ENCODE measurements around the gene HCK.

HCK gene

DNA sequence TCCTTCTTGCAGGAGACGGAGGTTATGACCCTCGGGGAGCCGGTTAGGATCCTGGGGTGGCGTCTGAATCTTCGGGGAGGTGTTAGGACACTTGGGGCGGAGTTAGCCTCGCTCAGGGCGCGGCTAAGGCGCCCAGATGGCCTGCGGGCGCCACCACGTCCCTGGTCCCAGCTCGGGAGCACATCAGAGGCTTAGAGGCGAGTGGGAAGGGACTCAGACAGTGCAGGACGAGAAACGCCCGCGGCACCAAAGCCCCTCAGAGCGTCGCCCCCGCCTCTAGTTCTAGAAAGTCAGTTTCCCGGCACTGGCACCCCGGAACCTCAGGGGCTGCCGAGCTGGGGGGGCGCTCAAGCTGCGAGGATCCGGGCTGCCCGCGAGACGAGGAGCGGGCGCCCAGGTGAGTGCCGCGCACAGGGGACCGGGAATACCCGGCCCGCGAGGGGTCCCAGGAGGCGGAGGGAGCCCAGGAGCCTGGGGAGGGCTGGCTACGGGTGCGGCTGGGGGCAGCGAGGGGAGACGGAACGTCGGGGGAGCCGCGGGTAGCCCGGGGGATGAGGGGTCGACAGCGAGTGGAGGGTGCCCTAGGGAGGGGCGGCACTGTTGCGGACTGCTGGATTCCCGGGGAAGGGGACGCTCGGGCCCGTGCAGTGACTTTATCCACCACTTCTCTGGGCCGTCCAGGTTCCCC is at the start of gene HCK:
HCK (plus strand) TSS at position 153 of the 688 bp plus-strand sequence.
- Histone ChIP-seq H3K9ac (ENCODE audit: insufficient read length, low read depth) (peak within 1 kb of the TSS; percentile 70), H3K27me3 (ENCODE audit: insufficient read depth, insufficient read length) (peaks cover 12% of the 10 kb centered on the region), H3K4me3 (ENCODE audit: insufficient read length, low read depth) (peak within 1 kb of the TSS; percentile 55), H3K9me3 (ENCODE audit: insufficient read depth, low read length) (no peaks in the 10 kb centered on the region), H3K4me1 (ENCODE audit: insufficient read depth, insufficient read length) (peaks cover 3% of the 10 kb centered on the region), H3K36me3 (ENCODE audit: insufficient read depth, insufficient read length, low read length) (no peaks in the 10 kb centered on the region)
- TF ChIP-seq ZNF274 (IDR thresholded peaks at IDR 0.05; ENCODE audit: low read depth, low read length) (no peak), SUZ12 (IDR thresholded peaks at IDR 0.05; ENCODE audit: extremely low read depth, insufficient read depth, insufficient read length) (no peak), YY1 (IDR thresholded peaks at IDR 0.05; ENCODE audit: insufficient read depth, insufficient read length) (no peak)
- no peak for DNase-seq (ENCODE audit: low read depth, low spot score)

DNA sequence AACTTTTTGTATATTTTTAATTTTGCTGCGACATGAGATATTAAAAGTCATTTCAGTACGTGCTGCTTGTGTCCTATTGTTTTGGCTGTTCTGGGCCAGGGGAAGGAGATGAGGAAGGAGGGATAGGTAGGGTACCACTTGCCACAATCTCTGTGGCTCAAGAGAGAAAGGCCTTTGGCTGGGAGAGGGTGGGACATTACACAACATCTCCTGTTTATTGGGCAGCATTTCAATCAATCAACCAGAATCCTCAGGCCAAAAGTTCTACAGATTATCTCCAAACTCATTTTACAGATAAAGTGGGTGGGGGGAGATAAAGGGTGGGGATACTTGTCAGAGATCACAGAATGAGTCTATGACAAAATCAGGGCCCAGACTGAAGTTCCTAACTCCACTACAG is 48.7 kb upstream of the HCK start:
- H3K4me1 ChIP-seq (ENCODE audit: insufficient read depth, insufficient read length), result peaks cover 4% of the 10 kb centered on the region
- TF ChIP-seq SUZ12 (IDR thresholded peaks at IDR 0.05; ENCODE audit: extremely low read depth, insufficient read depth, insufficient read length), result no peak
- TF ChIP-seq YY1 (IDR thresholded peaks at IDR 0.05; ENCODE audit: insufficient read depth, insufficient read length), result no peak
- TF ChIP-seq ZNF274 (IDR thresholded peaks at IDR 0.05; ENCODE audit: low read depth, low read length), result no peak
- H3K4me3 ChIP-seq (ENCODE audit: insufficient read length, low read depth), result no peak overlapping the region
- H3K36me3 ChIP-seq (ENCODE audit: insufficient read depth, insufficient read length, low read length), result no peaks in the 10 kb centered on the region
- no peaks in the 10 kb centered on the region for H3K27me3 ChIP-seq (ENCODE audit: insufficient read depth, insufficient read length)
- H3K9ac ChIP-seq (ENCODE audit: insufficient read length, low read depth), result no peak overlapping the region
- H3K9me3 ChIP-seq (ENCODE audit: insufficient read depth, low read length), result no peaks in the 10 kb centered on the region
- no peak for DNase-seq (ENCODE audit: low read depth, low spot score)

DNA sequence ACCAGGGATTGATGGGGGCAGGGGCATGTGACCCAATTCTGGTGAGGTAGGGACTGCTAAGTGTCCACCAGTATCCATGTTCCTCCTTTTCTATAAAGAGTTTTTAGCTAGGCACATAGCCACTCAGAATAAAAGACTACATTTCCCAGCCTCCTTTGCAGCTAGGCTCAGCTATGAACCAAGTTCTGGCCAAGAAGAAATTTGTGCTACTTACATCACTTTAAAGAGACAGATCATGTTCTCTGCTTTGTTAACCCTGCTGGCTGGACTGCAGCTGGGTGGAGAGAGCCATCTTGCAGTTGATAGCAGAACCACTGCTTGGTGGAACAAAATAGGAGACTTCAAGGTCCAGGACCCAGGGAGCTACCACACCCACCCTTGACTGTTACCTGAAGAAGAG is 47.1 kb upstream of the HCK start:
- H3K4me3 ChIP-seq (ENCODE audit: insufficient read length, low read depth), result no peak overlapping the region
- no peaks in the 10 kb centered on the region for H3K9me3 ChIP-seq (ENCODE audit: insufficient read depth, low read length)
- TF ChIP-seq SUZ12 (IDR thresholded peaks at IDR 0.05; ENCODE audit: extremely low read depth, insufficient read depth, insufficient read length) (no peak), ZNF274 (IDR thresholded peaks at IDR 0.05; ENCODE audit: low read depth, low read length) (no peak), YY1 (IDR thresholded peaks at IDR 0.05; ENCODE audit: insufficient read depth, insufficient read length) (no peak)
- H3K27me3 ChIP-seq (ENCODE audit: insufficient read depth, insufficient read length), result no peaks in the 10 kb centered on the region
- peaks cover 2% of the 10 kb centered on the region for H3K4me1 ChIP-seq (ENCODE audit: insufficient read depth, insufficient read length)
- DNase-seq (ENCODE audit: low read depth, low spot score), result no peak
- no peak overlapping the region for H3K9ac ChIP-seq (ENCODE audit: insufficient read length, low read depth)
- no peaks in the 10 kb centered on the region for H3K36me3 ChIP-seq (ENCODE audit: insufficient read depth, insufficient read length, low read length)

DNA sequence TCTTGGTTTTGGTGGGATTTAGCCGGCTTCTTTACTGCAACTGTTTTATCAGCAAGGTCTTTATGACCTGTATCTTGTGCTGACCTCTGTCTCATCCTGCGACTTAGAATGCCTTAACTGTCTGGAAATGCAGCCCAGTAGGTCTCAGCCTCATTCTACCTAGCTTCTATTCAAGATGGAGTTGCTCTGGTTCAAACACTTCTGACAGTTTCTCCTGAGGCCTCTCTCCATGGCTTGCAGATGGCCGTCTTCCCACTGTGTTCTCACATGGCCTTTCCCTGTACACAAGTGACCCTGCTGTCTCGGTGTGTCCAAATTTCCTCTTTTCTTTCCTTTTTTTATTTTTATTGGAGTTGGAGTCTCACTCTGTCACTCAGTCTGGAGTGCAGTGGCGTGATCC is 46.0 kb upstream of the HCK start:
- H3K9me3 ChIP-seq (ENCODE audit: insufficient read depth, low read length), result no peaks in the 10 kb centered on the region
- no peak for TF ChIP-seq ZNF274 (IDR thresholded peaks at IDR 0.05; ENCODE audit: low read depth, low read length)
- no peak for TF ChIP-seq YY1 (IDR thresholded peaks at IDR 0.05; ENCODE audit: insufficient read depth, insufficient read length)
- no peak for TF ChIP-seq SUZ12 (IDR thresholded peaks at IDR 0.05; ENCODE audit: extremely low read depth, insufficient read depth, insufficient read length)
- peaks cover 6% of the 10 kb centered on the region for H3K4me1 ChIP-seq (ENCODE audit: insufficient read depth, insufficient read length)
- DNase-seq (ENCODE audit: low read depth, low spot score), result no peak
- H3K4me3 ChIP-seq (ENCODE audit: insufficient read length, low read depth), result no peak overlapping the region
- H3K27me3 ChIP-seq (ENCODE audit: insufficient read depth, insufficient read length), result no peaks in the 10 kb centered on the region
- no peaks in the 10 kb centered on the region for H3K36me3 ChIP-seq (ENCODE audit: insufficient read depth, insufficient read length, low read length)
- no peak overlapping the region for H3K9ac ChIP-seq (ENCODE audit: insufficient read length, low read depth)

DNA sequence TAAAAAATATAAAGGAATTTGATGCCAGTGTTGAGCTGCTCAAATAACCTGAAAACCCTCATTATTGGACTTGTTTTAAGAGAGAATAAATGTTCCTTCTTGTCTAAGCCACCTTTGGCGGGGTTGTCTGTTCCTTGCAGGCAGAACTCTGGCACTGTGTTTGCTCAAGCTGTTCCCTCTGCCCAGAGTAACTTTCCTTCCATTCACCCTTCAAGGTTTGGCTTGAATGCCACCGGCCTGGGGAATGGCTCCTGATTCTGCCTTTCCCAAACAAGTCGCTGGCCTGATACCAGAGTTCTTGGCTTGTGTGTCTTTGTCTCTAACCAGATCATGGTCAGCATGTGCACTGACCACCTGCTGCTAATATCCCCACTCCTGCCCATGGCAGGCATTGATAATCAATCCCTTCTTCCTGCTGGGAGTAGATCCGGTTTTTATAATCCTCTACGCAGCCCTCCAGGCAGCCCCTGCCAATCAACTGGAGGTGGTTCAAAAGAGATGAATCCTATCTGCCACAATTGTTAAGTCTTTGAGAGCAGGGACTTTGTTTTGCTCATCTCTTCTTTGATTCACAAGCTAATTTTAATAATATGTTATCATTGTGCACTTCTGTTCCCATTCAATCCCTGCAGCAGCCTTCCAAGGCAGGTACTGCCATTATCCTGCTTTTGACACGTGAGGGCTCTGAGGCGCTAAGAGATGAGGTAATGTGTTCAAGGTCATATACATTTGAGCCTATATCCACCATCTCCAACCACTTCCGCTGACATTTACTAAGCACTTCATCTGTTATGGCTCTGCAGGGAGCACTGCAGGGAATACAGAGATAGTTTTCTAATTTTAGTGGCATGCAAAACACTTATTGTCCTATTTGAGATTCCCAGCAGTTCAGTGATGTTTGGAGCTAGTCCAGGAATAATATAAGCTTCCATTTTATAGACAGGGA is 44.9 kb upstream of the HCK start:
- Histone ChIP-seq H3K27me3 (ENCODE audit: insufficient read depth, insufficient read length) (no peaks in the 10 kb centered on the region), H3K4me1 (ENCODE audit: insufficient read depth, insufficient read length) (peaks cover 6% of the 10 kb centered on the region), H3K9me3 (ENCODE audit: insufficient read depth, low read length) (no peaks in the 10 kb centered on the region), H3K9ac (ENCODE audit: insufficient read length, low read depth) (no peak overlapping the region), H3K36me3 (ENCODE audit: insufficient read depth, insufficient read length, low read length) (no peaks in the 10 kb centered on the region), H3K4me3 (ENCODE audit: insufficient read length, low read depth) (no peak overlapping the region)
- DNase-seq (ENCODE audit: low read depth, low spot score), result no peak
- no peak for TF ChIP-seq SUZ12 (IDR thresholded peaks at IDR 0.05; ENCODE audit: extremely low read depth, insufficient read depth, insufficient read length)
- TF ChIP-seq YY1 (IDR thresholded peaks at IDR 0.05; ENCODE audit: insufficient read depth, insufficient read length), result no peak
- TF ChIP-seq ZNF274 (IDR thresholded peaks at IDR 0.05; ENCODE audit: low read depth, low read length), result no peak

DNA sequence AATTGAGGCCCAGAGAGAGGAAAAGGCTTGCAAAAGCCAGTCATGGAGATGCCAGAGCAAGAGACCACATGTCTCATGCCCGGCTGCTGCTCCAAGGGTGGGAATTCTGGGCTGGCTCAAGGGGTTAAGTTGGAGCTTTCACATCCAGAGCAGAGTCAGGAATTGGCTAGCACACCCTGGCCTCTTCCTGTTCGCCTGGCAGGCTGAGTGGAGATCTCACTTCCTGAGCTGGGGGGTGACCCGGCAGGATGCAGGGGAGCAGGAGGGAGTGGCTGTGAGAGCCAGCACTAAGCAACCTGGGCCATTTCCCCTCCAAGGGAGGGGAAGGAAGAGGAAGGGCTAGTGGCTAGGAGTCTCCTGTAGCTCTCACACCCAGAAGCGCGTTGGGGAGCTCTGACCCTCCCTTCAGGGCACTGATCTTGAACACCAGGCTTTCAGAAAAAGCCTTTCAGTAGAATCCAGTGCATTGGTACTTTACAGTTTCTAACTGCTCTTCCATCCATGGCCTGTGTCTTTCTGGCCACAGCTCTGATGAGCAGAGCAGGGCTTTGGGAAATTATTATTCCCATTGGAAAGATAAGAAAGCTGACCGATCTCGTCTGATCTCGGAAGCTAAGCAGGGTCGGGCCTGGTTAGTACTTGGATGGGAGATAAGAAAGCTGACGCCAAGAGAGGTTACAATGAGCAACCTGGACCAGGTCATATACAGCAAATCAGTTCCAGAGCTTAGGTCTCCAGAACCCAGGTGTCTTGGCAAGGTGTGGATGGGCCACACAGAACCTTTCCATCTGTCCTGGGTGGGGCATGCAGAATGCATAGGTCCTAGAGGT is 44.0 kb upstream of the HCK start:
- Histone ChIP-seq H3K9me3 (ENCODE audit: insufficient read depth, low read length) (no peaks in the 10 kb centered on the region), H3K4me1 (ENCODE audit: insufficient read depth, insufficient read length) (peaks cover 6% of the 10 kb centered on the region), H3K36me3 (ENCODE audit: insufficient read depth, insufficient read length, low read length) (no peaks in the 10 kb centered on the region), H3K9ac (ENCODE audit: insufficient read length, low read depth) (no peak overlapping the region), H3K4me3 (ENCODE audit: insufficient read length, low read depth) (no peak overlapping the region), H3K27me3 (ENCODE audit: insufficient read depth, insufficient read length) (no peaks in the 10 kb centered on the region)
- DNase-seq (ENCODE audit: low read depth, low spot score), result no peak
- TF ChIP-seq SUZ12 (IDR thresholded peaks at IDR 0.05; ENCODE audit: extremely low read depth, insufficient read depth, insufficient read length) (no peak), YY1 (IDR thresholded peaks at IDR 0.05; ENCODE audit: insufficient read depth, insufficient read length) (no peak), ZNF274 (IDR thresholded peaks at IDR 0.05; ENCODE audit: low read depth, low read length) (no peak)
